ENCODE data around the gene PHF21A.

The PHF21A gene

DNA sequence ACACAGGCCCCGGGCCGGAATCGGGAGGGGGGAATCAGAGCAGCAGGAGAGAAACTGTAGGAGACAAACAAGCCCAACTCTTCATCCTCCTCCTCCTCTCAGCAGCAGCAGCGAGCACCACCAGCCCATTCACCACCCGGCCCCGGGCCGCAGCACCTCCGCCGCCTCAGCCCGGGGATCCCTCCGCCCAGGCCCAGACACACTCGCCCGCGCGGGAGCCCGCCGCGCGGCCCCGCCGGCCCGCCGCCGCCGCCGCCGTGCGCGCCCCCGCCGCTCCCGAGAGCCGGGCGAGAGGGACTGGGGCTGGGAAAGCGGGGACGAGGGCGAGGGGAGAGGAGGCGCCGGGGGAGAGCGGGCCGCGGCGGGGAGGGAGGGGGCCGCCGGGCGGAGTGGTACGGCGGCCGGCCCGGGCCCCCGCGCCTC lies at the start of gene PHF21A:
Gene PHF21A (minus strand): TSS at position 154 of the 423 bp plus-strand sequence. CDS start 37,235 bp downstream, outside the sequence.
- DNase-seq (ENCODE audit: low read depth, low spot score) = peak; percentile 74

DNA sequence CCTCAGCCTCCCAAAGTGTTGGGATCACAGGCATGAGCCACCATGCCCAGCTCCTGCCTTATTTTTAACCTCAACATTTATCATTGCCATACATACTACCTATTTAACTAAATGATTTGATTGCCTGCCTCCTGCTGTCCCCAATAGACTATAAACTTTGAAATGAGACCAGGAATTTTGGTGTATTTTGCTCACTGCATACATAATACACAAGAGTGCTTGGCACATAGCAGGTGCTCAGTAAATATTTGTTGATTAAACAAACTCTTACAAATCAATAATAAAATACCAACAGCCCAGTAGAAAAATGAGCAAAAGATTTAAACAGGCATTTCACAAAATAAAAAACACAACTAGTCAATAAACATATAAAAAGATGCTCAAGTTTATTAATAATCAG lies 49.5 kb upstream of the PHF21A start:
- no peak for DNase-seq (ENCODE audit: low read depth, low spot score)
- no peak overlapping the region for H3K27ac ChIP-seq

More for the DNA sequence above, at the start of gene PHF21A:
- H3K27ac ChIP-seq = peak within 1 kb of the TSS; percentile 88

DNA sequence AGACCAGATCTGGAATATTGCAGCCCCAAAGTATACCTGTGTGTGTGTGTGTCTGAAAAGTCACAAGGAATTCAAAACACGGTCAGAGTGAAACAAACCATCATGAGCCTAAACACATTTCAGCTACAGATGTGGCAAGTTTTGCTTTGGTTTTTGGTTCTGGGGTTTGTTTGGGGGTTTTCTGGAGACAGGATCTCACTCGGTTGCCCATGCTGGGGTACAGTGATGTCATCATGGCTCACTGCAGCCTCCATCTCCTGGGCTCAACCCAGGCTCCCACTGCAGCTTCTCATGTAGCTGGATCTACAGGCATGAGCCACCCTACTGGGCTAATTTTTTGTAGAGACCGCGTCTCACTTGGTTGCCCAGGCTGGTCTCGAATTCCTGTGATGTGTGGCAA lies 41.4 kb upstream of the PHF21A start:
- no peak overlapping the region for H3K27ac ChIP-seq
- no peak for DNase-seq (ENCODE audit: low read depth, low spot score)

DNA sequence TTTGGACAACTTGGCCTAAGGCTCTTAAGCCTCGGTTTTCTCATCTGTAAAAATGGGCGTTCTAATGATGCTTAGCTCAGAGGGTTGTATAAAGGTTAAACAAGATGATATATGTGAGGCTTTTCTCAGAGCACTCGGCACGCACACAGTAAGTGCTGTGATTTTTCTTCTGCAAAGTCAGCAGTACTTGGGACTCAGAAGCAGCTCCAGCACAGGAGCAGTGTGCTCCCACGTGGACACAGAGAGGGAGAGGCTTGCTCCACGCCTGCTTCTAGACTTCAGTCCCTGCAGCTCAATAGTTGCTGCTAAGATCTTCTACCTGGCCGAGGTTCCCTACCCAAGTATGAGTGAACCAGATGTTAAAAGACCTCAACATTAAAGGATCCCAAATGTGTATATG lies 39.9 kb upstream of the PHF21A start:
- DNase-seq (ENCODE audit: low read depth, low spot score) = no peak
- H3K27ac ChIP-seq = no peak overlapping the region

DNA sequence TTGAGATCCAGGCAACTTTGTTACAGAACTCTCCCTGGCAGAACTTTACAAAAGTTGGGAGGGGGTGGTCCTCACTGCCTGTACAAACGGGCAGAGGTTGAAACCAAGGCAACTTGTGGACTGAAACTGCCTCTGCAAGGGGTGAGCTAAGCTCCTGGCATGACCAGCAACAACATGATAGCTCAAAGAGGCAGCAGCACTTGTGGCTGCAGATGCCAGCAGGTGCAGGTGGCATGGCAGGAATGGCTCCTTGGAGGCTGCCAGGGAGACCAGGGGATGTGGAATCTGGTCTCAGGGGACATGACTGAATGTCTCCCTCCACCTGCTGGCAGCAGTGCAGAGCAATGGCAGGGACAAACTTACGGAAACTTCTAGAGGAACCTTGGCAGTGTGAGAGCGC lies 38.8 kb upstream of the PHF21A start:
- H3K27ac ChIP-seq = no peak overlapping the region
- peak; percentile 34 for DNase-seq (ENCODE audit: low read depth, low spot score)

DNA sequence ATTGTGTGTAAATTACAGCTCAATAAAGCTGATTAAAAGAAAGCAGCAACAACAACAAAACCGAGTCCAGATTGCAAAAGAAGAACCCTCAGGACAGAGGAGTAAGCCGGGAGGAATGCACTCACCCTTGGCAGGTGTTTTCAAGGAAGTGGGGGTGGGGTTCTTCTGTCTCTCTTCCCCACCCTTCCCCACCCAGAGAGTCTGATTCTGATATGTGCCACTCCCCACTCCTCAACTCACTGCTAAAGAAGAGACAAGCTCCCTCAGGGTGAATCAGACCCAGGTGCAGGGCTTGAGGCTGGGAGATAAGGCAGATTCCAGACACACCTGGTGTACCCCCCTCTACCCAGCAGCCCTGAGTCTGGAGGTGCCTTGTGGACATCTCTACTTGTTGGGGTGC lies 38.4 kb upstream of the PHF21A start:
- H3K27ac ChIP-seq = no peak overlapping the region
- DNase-seq (ENCODE audit: low read depth, low spot score) = peak; percentile 70

DNA sequence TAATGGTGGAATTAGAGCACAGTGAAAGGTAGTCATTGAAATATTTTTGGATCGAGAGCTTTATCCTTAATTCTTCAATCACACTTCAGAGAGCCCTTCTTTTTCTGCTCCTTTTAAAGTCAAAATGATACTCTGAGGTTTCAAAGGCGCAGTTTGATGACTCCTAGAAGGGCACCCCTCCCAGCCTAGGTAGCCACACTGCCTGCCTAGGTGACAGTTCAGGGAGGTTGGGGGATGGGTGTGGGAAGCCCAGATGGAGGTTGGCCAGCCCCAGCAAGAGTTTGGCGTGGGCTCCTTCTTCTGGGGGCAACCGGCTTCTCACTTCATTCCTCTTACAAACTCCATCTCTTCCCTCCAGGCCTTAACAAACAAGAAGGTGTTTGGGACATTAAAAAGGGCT lies 28.6 kb upstream of the PHF21A start:
- DNase-seq (ENCODE audit: low read depth, low spot score) = no peak
- no peak overlapping the region for H3K27ac ChIP-seq

DNA sequence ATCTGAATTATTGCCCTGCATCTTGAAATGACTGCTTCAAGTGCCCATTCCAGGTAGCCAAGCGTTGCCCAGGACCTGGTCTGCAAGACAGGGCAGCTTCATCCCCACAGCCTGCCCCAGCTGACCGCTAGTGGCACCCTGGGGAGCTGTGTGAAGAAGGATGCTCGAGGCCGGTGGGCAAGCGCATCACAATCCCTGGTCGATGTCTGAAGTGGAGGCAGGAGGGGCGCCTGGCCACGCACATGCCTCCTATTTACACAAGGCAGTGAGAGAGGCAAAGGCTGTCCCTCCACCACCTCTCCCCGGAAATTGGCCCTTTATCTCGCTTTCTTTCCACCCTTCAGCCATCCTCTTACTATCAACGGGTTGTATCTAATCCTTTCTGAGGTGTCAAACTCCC lies 28.1 kb upstream of the PHF21A start:
- no peak for DNase-seq (ENCODE audit: low read depth, low spot score)
- no peak overlapping the region for H3K27ac ChIP-seq

DNA sequence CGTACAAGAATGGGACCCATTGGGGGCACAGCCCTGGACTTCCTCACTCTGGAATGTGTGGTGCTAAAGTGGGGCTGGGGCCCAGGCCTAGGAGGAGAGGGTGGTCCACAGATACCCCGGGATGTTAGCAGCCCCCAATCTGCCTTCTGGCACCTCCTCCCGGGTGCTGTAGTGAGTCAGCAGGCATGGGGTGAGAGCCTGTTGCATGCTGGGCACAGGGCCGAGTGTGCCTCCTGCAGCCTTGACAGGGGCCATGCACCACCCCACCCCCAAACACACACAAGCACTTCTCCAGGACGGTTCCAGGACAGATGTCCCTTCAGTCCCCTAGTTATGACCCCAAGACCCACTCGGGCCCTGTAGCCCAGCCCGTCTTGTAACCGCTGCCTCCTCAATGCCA lies 23.5 kb upstream of the PHF21A start:
- no peak for DNase-seq (ENCODE audit: low read depth, low spot score)
- H3K27ac ChIP-seq = no peak overlapping the region

DNA sequence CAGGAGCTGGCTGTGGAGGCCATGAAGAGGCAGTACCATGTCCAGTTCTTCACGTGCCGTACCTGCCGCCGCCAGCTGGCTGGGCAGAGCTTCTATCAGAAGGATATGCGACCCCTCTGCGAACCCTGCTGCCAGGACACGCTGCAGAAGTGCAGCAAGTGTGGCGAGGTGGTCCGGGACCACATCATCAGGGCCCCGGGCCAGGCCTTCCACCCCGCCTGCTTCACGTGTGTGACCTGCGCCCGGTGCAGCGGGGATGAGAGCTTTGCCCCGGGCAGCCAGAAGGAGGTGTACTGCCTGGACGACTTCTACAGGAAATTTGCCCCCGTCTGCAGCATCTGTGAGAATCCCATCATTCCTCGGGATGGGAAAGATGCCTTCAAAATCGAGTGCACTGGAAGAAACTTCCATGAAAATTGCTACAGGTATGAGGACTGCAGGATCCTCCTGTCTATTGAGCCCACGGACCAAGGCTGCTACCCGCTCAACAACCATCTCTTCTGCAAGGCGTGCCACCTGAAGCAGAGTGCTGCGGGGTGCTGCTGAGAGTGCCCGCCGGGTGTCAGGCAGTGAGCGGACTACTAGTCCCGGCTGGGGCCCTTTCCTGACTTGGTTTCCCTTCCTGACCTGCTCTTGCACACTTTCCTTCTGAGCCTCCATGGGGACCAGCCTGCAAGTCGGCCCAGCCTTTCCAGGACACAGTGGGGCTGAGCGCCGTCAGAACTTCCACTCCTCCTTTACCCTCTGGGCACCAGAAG lies 22.0 kb upstream of the PHF21A start:
- DNase-seq (ENCODE audit: low read depth, low spot score) = no peak

DNA sequence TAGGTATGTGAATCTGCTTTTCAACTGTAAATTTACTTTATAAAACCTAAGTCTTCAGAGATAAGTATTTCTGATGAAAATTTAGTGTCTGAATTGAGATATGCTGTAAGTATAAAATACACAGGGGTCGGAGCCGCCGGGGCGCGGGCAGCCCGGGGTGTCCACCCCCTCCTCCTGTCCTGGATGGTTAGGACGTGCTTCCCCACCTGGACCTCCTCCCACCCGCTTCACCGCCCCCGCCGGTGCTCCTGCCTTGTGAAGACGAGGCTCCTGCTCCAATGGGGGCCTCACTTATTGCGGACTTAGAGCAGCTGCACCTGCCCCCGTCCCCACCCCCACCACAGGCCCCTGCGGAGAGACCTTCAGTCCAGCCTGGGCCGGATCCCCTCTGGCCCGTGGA lies 21.3 kb upstream of the PHF21A start:
- H3K27ac ChIP-seq = no peak overlapping the region
- no peak for DNase-seq (ENCODE audit: low read depth, low spot score)

More for the DNA sequence above, 22.0 kb upstream of the PHF21A start:
- no peak overlapping the region for H3K27ac ChIP-seq

DNA sequence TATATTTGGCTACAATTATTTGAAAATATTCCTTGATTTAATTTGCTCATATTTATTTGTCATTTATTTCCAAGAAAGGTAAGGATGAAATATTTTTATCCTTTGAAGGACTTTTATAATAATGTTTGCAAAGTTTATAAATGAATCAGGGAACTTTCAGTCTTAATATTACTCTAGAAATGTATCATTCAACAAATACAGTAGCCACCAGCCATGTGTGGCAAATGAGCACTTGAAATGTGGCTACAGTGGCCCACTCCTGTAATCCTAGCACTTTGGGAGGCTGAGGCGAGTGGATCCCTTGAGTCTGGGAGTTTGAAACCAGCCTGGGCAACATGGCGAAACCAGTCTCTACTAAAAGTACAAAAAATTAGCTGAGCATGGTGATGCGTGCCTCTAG lies 20.3 kb upstream of the PHF21A start:
- no peak overlapping the region for H3K27ac ChIP-seq

DNA sequence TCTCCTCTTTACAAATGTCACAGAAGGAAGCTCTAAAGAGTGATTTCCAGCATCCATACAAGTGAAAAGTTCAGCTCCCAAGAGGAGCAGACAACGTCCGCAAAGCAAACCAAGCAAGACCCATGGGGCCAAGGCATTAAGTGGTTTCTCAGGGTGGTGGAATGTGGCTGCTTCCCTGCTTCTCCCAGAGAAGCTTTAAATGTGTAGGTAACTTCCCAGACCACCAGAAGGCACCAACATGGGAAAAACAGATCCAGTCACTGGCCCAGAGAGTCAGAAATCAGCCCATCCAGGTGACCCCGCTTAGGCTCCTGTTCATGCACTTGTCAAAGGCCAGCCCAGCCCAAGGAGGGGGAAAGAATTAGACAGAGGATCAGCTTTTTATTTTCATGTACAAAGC lies 13.3 kb upstream of the PHF21A start:
- no peak for DNase-seq (ENCODE audit: low read depth, low spot score)
- no peak overlapping the region for H3K27ac ChIP-seq

More for the DNA sequence above, 20.3 kb upstream of the PHF21A start:
- no peak for DNase-seq (ENCODE audit: low read depth, low spot score)

DNA sequence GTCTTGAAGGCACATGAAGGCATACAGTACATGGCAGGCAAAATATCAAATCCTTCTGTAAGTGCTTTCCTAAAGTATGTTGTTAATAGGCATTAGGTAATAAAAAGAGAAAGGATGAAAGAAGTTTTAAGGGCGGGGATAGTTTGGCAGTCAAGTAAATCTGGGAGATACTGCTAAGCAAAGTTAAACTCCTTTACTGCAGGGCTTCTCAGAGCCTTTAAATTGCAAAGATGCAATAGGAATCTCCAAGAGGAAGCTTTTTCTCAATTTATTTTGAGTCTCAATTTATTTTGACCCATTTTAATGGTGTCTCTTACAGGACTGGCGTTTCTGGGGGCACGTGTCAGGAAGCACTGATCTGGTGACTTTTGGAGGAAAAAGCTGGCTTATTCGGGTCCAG lies 12.8 kb upstream of the PHF21A start:
- no peak overlapping the region for H3K27ac ChIP-seq
- no peak for DNase-seq (ENCODE audit: low read depth, low spot score)

DNA sequence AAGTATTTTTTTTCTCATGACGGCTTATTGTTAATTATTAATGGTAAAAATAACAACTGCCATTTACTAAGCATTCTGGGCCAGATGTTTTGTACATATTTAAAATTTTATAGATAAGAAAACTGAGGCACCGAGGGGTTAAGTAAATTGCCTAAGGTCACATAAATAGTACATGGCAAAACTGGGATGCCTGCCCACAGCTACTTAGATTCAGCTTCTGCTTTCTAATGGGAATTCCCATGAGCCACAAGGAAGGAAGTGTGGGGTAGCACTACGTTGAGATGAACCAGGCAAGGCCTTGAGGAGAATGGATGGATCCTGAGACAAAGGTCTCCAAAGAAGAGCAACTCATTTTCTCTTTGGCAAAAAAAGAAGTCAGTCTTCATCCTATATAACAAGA lies 11.9 kb upstream of the PHF21A start:
- DNase-seq (ENCODE audit: low read depth, low spot score) = no peak
- H3K27ac ChIP-seq = no peak overlapping the region

DNA sequence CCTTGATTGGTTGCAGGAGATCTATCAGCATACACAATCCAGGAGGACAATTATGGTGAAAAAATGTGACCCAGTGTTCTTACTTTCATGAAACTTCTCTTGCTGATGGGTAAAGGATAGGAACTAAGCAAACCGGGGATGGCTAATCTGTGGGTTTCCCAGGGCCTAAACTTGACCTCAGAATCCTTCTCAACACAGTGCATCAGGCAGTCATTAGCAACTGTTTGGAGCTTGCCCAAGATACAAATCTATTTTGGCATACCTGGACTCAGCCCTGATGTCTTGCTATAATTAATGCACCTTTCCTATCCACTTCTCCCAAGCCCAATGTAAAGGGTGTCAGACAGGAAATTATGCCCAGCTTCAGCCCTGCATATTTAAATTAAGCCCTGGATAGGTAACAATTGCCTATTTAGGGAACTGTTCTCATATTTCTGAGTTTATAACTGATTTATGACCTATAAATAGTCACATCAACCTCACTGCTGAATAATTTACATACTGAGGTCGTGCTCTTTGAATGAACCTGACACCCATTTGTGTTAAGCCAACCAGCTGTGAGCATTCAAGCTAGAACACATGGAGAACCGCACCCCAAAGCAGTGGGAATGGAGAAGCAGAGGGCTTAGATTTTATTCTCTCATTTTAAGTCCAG lies 9.2 kb upstream of the PHF21A start:
- no peak overlapping the region for H3K27ac ChIP-seq
- no peak for DNase-seq (ENCODE audit: low read depth, low spot score)

DNA sequence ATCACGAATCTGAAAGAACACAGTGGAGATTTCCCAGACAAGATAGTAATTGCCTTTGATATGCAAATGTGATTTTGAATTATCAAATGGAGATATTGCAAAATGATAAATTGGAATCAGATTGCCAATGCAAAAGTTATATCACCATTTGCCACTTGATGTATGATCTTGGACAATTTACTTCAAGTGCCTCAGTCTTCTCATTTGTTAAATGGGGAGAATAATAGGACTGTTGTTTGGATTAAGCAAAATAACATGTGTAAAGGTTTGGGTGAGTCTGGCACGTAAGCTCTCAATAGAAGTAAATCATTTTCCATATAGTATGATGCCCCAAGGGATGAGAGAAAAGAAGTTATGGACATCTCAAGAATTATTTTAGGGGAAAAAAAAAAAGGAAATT lies 7.9 kb upstream of the PHF21A start:
- no peak for DNase-seq (ENCODE audit: low read depth, low spot score)
- no peak overlapping the region for H3K27ac ChIP-seq

DNA sequence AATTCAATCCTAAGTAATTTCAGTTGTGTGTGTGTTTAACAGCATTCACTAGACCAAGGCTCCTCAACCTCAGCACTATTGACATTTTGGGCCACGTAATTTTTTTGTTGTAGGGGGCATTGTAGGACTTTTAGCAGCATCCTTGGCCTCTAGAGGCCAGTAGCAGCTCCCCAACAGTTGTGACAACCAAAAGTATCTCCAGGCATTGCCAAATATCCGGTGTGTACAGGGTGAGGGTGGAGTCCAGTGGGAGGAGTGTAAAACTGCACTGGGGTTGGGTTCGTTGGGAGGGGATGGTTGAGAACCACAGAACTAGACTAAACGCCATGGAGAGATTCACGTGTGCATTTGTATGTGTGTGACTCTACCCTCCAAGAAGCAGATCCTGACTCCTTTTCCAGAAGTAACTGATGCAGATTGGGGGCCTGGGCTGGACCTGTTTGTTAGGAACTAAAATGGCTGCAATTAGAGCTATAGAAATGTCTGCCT lies 5.9 kb upstream of the PHF21A start:
- no peak overlapping the region for H3K27ac ChIP-seq
- peak; percentile 6 for DNase-seq (ENCODE audit: low read depth, low spot score)

DNA sequence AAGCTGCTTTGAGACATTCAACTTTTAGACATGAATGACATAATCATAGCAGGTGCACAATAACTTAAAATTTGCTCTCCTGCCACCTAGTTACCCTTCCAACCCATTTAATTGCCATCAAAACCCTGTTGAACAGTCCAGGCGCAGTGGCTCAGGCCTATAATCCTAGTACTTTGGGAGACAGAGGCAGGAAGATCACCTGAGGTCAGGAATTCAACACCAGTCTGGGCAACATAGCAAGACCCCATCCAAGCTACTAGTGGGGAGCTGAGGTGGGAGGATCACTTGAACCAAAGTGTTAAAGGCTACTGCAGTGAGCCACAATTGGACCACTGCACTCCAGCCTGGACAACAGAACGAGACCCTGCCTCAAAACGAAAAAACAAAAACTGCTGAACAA lies 4.0 kb upstream of the PHF21A start:
- no peak overlapping the region for H3K27ac ChIP-seq
- DNase-seq (ENCODE audit: low read depth, low spot score) = no peak

DNA sequence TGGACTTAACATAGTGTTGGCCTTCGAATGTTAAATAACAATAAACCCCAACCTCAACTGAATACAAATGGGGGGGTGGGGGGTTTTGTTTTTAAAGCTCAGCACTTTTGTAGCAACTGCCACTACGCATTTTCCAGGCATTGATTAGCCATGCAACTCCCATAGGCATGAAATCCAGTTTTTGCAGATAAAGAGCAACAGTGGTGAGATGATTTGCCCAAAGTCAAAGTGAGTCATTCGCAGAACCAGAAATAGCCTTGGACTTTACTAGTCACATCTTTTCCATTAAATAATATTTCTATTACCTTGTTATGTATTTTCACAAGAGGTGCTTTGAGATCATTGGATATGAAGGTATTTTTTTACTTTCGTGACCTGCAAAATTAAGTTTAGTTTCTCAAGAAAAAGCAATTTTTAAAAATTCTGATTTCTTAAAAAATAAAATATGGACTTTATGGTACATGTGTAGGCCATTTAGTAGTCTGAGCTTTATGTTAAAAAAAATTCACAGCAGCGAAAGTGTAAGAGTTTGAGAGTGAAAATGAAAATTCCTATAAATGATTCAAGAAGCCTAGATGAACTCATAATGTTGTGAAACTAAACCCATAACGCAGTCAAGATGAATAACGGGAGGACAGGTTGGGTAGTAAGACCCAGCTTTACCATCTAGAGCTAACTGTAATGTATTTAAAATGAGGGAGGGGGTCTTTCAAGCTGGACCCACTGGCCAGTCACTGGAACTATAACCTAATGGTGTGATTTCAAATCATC lies 1.9 kb upstream of the PHF21A start:
- H3K27ac ChIP-seq = no peak overlapping the region
- DNase-seq (ENCODE audit: low read depth, low spot score) = no peak
